ENCODE results near the gene KIAA0513. TPM values are rescaled to one million over a fixed set of nuclear protein-coding genes. Genes with fewer than 3 reads are reported as not detected.

The KIAA0513 gene
- total RNA-seq, 1 donor from 2014 or later, result 21.7 TPM

DNA sequence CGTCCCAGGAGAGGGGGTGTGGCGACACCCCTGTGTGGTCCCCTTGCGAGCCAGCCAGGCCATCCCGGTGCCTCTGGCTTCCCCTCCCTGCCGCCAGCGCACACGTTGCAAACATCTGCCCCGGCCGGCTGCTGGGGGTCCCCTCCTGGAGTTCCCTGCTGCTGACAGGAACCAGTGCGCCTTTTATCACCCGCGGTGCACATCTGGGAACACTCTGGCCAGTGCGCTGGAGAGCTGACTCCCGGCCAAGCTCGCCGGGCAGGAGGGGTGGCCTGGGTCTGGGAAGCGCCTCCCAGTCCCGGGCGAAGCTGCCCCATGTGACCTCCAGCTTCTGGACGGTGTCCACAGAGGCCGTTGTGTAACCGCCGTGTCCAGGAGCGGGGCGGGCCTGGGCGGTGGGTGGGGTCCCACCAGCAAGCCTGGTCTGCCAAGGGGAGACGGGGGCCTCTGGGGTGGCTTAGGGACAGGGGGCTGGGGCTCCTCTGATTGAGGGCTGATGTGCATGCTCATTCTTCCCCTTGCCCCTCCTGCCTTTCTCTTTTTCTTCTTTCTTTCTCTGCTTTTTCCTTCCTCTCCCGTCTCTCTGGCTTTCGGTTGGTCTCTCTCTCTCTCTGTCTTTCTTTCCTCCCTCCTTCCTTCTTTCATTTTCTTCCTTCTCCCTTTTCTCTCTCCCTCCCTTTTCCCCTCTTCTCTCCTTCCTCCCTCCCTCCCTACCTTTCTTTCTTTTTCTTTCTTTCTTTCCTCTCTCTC, 109.9 kb downstream of the KIAA0513 start:
- DNase-seq (peak; percentile 96), ATAC-seq (peak; percentile 90)
- Histone ChIP-seq H3K27ac (peak overlapping the region; percentile 76), H3K9me3 (no peaks in the 10 kb centered on the region), H3K4me1 (peaks cover 36% of the 10 kb centered on the region), H3K27me3 (no peaks in the 10 kb centered on the region), H3K36me3 (no peaks in the 10 kb centered on the region), H3K4me3 (peak overlapping the region; percentile 44)
- TF ChIP-seq, protein P1, sequence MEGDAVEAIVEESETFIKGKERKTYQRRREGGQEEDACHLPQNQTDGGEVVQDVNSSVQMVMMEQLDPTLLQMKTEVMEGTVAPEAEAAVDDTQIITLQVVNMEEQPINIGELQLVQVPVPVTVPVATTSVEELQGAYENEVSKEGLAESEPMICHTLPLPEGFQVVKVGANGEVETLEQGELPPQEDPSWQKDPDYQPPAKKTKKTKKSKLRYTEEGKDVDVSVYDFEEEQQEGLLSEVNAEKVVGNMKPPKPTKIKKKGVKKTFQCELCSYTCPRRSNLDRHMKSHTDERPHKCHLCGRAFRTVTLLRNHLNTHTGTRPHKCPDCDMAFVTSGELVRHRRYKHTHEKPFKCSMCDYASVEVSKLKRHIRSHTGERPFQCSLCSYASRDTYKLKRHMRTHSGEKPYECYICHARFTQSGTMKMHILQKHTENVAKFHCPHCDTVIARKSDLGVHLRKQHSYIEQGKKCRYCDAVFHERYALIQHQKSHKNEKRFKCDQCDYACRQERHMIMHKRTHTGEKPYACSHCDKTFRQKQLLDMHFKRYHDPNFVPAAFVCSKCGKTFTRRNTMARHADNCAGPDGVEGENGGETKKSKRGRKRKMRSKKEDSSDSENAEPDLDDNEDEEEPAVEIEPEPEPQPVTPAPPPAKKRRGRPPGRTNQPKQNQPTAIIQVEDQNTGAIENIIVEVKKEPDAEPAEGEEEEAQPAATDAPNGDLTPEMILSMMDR (IDR thresholded peaks at IDR 0.05), result no peak
- intact Hi-C loops (cut with DNase I), result no loop called here

GRCh38 chr16:85138073-85138824, 110.7 kb downstream of the KIAA0513 start:
- no peaks in the 10 kb centered on the region for H3K36me3 ChIP-seq
- peaks cover 36% of the 10 kb centered on the region for H3K4me1 ChIP-seq
- peak overlapping the region; percentile 76 for H3K27ac ChIP-seq
- intact Hi-C loops (cut with DNase I), result no loop called here
- DNase-seq (no peak), ATAC-seq (no peak)
- TF ChIP-seq, protein P1 (IDR thresholded peaks at IDR 0.05), result no peak
- no peaks in the 10 kb centered on the region for H3K9me3 ChIP-seq
- H3K4me3 ChIP-seq, result peak overlapping the region; percentile 44
- H3K27me3 ChIP-seq, result no peaks in the 10 kb centered on the region

DNA sequence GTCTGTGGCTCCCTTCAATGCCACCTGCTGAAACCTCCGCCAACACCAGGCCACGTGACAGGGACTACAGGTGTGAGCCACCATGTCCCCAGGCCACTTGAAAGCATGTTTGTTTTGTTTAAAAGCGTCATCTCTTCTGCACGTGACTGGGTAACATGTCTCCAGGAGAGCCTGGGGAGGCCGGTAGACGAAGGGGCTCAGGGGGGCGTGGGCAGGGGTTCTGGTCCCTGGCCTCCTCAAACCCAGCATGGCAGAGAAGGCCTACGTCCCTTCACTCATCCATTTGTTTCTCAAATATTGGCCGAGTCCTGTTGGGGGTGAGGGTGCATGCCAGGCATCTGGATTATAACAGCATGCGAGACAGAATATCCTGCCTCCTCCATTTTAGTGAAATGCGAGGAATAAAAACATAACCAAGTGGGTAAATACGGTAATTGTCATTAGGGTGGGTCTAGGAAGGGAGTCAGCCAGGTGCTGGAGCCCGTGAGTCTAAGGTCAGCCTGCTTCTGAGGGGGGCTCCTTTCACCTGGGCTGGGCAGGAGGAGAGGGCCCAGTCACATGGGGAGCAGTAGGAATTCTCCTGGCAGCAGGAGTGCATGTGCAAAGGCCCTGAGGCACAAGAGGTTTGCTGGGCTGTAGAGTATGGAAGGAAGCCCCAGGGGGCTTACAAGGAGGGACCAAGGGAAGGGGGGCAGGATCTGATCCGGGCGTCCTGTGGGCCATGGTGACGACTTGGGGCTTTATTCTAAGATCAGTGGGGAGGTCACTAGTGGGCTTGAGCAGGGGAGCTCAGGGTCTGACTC, 111.4 kb downstream of the KIAA0513 start:
- no peak for ATAC-seq
- H3K36me3 ChIP-seq, result no peaks in the 10 kb centered on the region
- intact Hi-C loops (cut with DNase I), result no loop called here
- H3K27ac ChIP-seq, result no peak overlapping the region
- H3K4me3 ChIP-seq, result no peak overlapping the region
- peaks cover 36% of the 10 kb centered on the region for H3K4me1 ChIP-seq
- no peaks in the 10 kb centered on the region for H3K9me3 ChIP-seq
- no peak for DNase-seq
- H3K27me3 ChIP-seq, result no peaks in the 10 kb centered on the region
- TF ChIP-seq, protein P1 (IDR thresholded peaks at IDR 0.05), result no peak

GRCh38 chr16:85139881-85140339, 112.3 kb downstream of the KIAA0513 start:
- no peak overlapping the region for H3K27ac ChIP-seq

GRCh38 chr16:85140455-85141012, 112.9 kb downstream of the KIAA0513 start:
- ATAC-seq (no peak), DNase-seq (no peak)
- Histone ChIP-seq H3K9me3 (no peaks in the 10 kb centered on the region), H3K4me1 (peaks cover 22% of the 10 kb centered on the region), H3K4me3 (no peak overlapping the region), H3K27ac (no peak overlapping the region), H3K27me3 (no peaks in the 10 kb centered on the region), H3K36me3 (no peaks in the 10 kb centered on the region)
- intact Hi-C loops (cut with DNase I), result no loop called here
- TF ChIP-seq, protein P1 (IDR thresholded peaks at IDR 0.05), result no peak

More at GRCh38 chr16:85139881-85140339, 112.3 kb downstream of the KIAA0513 start:
- TF ChIP-seq, protein P1 (IDR thresholded peaks at IDR 0.05), result no peak
- no peak for ATAC-seq
- no peaks in the 10 kb centered on the region for H3K27me3 ChIP-seq
- no peaks in the 10 kb centered on the region for H3K36me3 ChIP-seq
- H3K4me3 ChIP-seq, result no peak overlapping the region
- H3K4me1 ChIP-seq, result peaks cover 27% of the 10 kb centered on the region
- H3K9me3 ChIP-seq, result no peaks in the 10 kb centered on the region
- no peak for DNase-seq
- intact Hi-C loops (cut with DNase I), result no loop called here

Measured in upper lobe of right lung (tissue), 1 donor.